GM21360 (cell line): ENCODE results near the gene TPBG.

Experiments
- ATAC-seq: cut with Tn5 transposase; IDR thresholded peaks from one replicate; pipeline ENCODE4 v1.9.1; 2021; ENCODE audit warnings: mild to moderate bottlenecking, moderate library complexity; ENCODE audit not compliant: unreplicated experiment

TPBG gene

GRCh38 chr6:82363428-82364086 is at the start of gene TPBG:
Gene TPBG (plus strand): TSS chr6:82363817. CDS start chr6:82364962, 1,145 bp downstream.
- ATAC-seq, result peak; percentile 45

- ATAC-seq, result no peak
Observed at GRCh38 chr6:82322386-82322785, 41.2 kb upstream of the TPBG start.

- ATAC-seq, result no peak
Observed at GRCh38 chr6:82329766-82330165, 33.9 kb upstream of the TPBG start.

- ATAC-seq, result no peak
Observed at GRCh38 chr6:82330171-82330804, 33.3 kb upstream of the TPBG start.

GRCh38 chr6:82331031-82331773 is 32.4 kb upstream of the TPBG start:
- ATAC-seq, result no peak

- no peak for ATAC-seq
Observed at GRCh38 chr6:82333781-82334180, 29.8 kb upstream of the TPBG start.

GRCh38 chr6:82337688-82338257 is 25.8 kb upstream of the TPBG start:
- no peak for ATAC-seq

- ATAC-seq, result no peak
Observed at GRCh38 chr6:82348130-82348529, 15.5 kb upstream of the TPBG start.

- ATAC-seq, result no peak
Observed at GRCh38 chr6:82353848-82354247, 9.8 kb upstream of the TPBG start.

GRCh38 chr6:82360552-82360951 is 3.1 kb upstream of the TPBG start:
- ATAC-seq, result no peak

GRCh38 chr6:82361631-82362030 is 2.0 kb upstream of the TPBG start:
- no peak for ATAC-seq

- no peak for ATAC-seq
Observed at GRCh38 chr6:82362144-82362543, 1.5 kb upstream of the TPBG start.

GRCh38 chr6:82362878-82363427 is 664 bp upstream of the TPBG start:
- no peak for ATAC-seq

GRCh38 chr6:82364087-82365015 is 734 bp downstream of the TPBG start:
- ATAC-seq, result peak; percentile 29

- no peak for ATAC-seq
Observed at GRCh38 chr6:82365016-82365795, 1.6 kb downstream of the TPBG start.

GRCh38 chr6:82367704-82368103 is 4.1 kb downstream of the TPBG start:
- no peak for ATAC-seq

- ATAC-seq, result no peak
Observed at GRCh38 chr6:82370788-82371187, 7.2 kb downstream of the TPBG start.

GRCh38 chr6:82371799-82372546 is 8.4 kb downstream of the TPBG start:
- no peak for ATAC-seq

GRCh38 chr6:82372656-82373055 is 9.0 kb downstream of the TPBG start:
- no peak for ATAC-seq
